Neural crest cell (in vitro differentiated cells): ENCODE data around the gene RNASE7. TPM values are rescaled to one million over a fixed set of nuclear protein-coding genes. Genes with fewer than 3 reads are reported as not detected.
A peak's percentile ranks its signal among the peaks of the same experiment; 100 is the strongest.
"Not testable (repeated sequence)": the region's sequence is repeated elsewhere in the genome, so short reads cannot be mapped to it uniquely, and the experiment has no call there.

ENCODE experiments used
- DNase-seq: peaks from one replicate; pipeline ENCODE4 v3.0.0; 2021; ENCODE audit warnings: low read depth, mixed read lengths, low spot score
- H3K27ac Mint-ChIP-seq: one replicate; pipeline ENCODE4 v1.8.0; 2021; ENCODE audit warnings: mild to moderate bottlenecking, mixed read lengths; ENCODE audit not compliant: unreplicated experiment
- H3K27me3 Mint-ChIP-seq: 2 replicates; pipeline ENCODE4 v1.8.0; 2021; ENCODE audit warnings: low read depth, mild to moderate bottlenecking, mixed read lengths
- H3K36me3 Mint-ChIP-seq: 2 replicates; pipeline ENCODE4 v1.8.0; 2021; ENCODE audit warnings: low read depth, mild to moderate bottlenecking, mixed read lengths
- H3K4me1 Mint-ChIP-seq: 2 replicates; pipeline ENCODE4 v1.8.0; 2021; ENCODE audit warnings: mixed read lengths
- H3K4me3 Mint-ChIP-seq: one replicate; pipeline ENCODE4 v1.8.0; 2021; ENCODE audit warnings: mild to moderate bottlenecking, mixed read lengths
- H3K9me3 Mint-ChIP-seq: 2 replicates; pipeline ENCODE4 v1.8.0; 2021; ENCODE audit warnings: mixed read lengths
- total RNA-seq: library from RNA; stranded (reverse); gene quantifications from 2 replicates; pipeline ENCODE4 v1.2.1, GENCODE V29; 2021
- TF ChIP-seq, protein P1 (sequence below): fragments of 200-600 bp; sonication (generic); conservative IDR thresholded peaks from 2 replicates; pipeline ENCODE4 v1.5.0; 2021; ENCODE audit warnings: antibody characterized with exemption, mild to moderate bottlenecking

The RNASE7 gene
- total RNA-seq, 1 donor from 2014 or later, result not detected

GRCh38 chr14:20998674-20999366, 43.3 kb upstream of the RNASE7 start, which contains the start of gene SLC39A2:
Gene SLC39A2 (plus strand): TSS chr14:20999293. CDS start chr14:20999447, 154 bp downstream.
- H3K27me3 Mint-ChIP-seq, result no peaks in the 10 kb centered on the region
- H3K9me3 Mint-ChIP-seq, result no peaks in the 10 kb centered on the region
- H3K36me3 Mint-ChIP-seq, result peaks cover 9% of the 10 kb centered on the region
- DNase-seq, result no peak
- TF ChIP-seq, protein P1, sequence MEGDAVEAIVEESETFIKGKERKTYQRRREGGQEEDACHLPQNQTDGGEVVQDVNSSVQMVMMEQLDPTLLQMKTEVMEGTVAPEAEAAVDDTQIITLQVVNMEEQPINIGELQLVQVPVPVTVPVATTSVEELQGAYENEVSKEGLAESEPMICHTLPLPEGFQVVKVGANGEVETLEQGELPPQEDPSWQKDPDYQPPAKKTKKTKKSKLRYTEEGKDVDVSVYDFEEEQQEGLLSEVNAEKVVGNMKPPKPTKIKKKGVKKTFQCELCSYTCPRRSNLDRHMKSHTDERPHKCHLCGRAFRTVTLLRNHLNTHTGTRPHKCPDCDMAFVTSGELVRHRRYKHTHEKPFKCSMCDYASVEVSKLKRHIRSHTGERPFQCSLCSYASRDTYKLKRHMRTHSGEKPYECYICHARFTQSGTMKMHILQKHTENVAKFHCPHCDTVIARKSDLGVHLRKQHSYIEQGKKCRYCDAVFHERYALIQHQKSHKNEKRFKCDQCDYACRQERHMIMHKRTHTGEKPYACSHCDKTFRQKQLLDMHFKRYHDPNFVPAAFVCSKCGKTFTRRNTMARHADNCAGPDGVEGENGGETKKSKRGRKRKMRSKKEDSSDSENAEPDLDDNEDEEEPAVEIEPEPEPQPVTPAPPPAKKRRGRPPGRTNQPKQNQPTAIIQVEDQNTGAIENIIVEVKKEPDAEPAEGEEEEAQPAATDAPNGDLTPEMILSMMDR, result no peak
- H3K4me1 Mint-ChIP-seq, result no peaks in the 10 kb centered on the region
- no peak within 1 kb of the TSS for H3K4me3 Mint-ChIP-seq
- H3K27ac Mint-ChIP-seq, result peak within 1 kb of the TSS; percentile 19

DNA sequence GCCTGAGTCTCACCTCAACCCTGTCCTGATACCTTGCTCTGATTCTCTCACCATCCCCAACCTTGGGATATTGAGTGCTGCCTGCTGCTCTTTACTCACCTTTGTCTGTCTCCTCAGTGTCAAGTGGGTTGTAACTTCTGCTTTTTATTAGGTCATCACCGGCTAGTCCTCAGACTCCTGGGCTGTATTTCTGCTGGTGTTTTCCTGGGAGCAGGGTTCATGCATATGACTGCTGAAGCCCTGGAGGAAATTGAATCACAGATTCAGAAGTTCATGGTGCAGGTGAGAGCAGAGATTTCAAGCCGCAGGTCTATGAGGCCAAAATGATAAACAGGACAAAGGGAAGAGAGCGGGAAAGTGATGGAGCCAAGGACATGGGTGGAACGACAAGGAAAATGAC, 42.6 kb upstream of the RNASE7 start:
- no peaks in the 10 kb centered on the region for H3K9me3 Mint-ChIP-seq
- TF ChIP-seq, protein P1, result no peak
- peak overlapping the region; percentile 19 for H3K27ac Mint-ChIP-seq
- H3K36me3 Mint-ChIP-seq, result peaks cover 4% of the 10 kb centered on the region
- H3K27me3 Mint-ChIP-seq, result no peaks in the 10 kb centered on the region
- no peak for DNase-seq
- peaks cover 4% of the 10 kb centered on the region for H3K4me1 Mint-ChIP-seq
- no peak overlapping the region for H3K4me3 Mint-ChIP-seq

DNA sequence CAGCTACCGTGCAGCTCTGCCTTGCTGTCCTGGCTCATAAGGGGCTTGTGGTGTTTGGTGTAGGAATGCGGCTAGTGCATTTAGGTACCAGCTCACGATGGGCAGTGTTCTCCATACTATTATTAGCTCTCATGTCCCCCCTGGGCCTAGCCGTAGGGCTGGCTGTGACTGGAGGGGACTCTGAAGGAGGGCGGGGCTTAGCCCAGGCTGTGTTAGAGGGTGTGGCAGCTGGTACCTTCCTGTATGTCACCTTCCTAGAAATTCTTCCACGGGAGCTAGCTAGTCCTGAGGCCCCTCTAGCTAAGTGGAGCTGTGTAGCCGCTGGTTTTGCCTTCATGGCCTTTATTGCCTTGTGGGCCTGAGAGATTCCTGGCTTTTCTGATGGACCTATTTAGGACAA, 40.9 kb upstream of the RNASE7 start:
- Mint-ChIP-seq H3K4me3 (no peak overlapping the region), H3K9me3 (no peaks in the 10 kb centered on the region), H3K27me3 (no peaks in the 10 kb centered on the region), H3K36me3 (no peaks in the 10 kb centered on the region), H3K4me1 (peaks cover 4% of the 10 kb centered on the region), H3K27ac (no peak overlapping the region)
- DNase-seq, result no peak
- TF ChIP-seq, protein P1, result no peak

GRCh38 chr14:21003788-21004346, 38.3 kb upstream of the RNASE7 start:
- Mint-ChIP-seq H3K4me3 (no peak overlapping the region), H3K9me3 (no peaks in the 10 kb centered on the region), H3K36me3 (no peaks in the 10 kb centered on the region), H3K4me1 (peaks cover 4% of the 10 kb centered on the region), H3K27me3 (no peaks in the 10 kb centered on the region), H3K27ac (peak overlapping the region; percentile 72)
- DNase-seq, result no peak
- TF ChIP-seq, protein P1, result no peak

DNA sequence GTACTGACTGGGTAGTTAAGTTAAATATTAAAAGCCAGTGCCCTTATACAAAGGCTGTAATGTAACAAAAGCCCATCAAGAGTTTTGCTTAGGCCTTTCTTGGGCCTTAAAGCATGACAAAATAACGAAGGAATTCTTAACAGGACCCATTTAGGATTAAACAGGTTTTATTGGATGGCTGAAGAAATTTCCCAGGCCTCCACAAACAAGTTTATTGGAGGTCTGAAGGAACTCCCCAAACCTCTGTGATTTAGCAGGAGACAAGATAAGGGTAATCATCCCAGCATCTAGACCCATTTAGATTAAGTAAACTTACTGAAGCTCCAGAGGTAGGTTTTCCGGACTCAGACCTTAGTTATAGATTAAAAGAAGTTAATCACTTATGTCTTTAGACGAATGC, 32.4 kb upstream of the RNASE7 start:
- not testable (repeated sequence) for H3K9me3 Mint-ChIP-seq, H3K27ac Mint-ChIP-seq, DNase-seq, H3K4me3 Mint-ChIP-seq, H3K36me3 Mint-ChIP-seq
- Mint-ChIP-seq H3K27me3 (peaks cover 23% of the 10 kb centered on the region), H3K4me1 (peaks cover 11% of the 10 kb centered on the region)

DNA sequence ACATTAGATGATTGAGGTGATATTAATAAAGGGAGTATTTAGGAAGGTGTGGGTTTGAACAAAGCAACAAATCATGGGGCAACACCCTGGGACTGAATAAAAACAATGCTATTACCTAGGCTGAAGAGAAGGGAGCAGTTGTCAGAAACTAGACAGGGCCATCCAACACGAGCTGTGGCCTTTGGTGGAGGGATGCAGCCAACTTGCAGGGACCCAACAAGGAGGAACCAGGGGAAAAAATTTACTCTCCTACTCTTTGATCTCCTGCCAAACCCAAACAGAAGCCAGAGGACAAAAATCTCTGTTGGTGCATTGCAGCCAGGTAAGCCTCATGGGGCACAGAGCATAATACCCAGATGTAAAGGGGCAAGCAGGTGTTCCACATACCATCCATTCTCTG, 31.0 kb upstream of the RNASE7 start:
- H3K36me3 Mint-ChIP-seq, result no peaks in the 10 kb centered on the region

More for the DNA sequence above, 31.0 kb upstream of the RNASE7 start:
- TF ChIP-seq, protein P1, result no peak
- Mint-ChIP-seq H3K4me3 (no peak overlapping the region), H3K9me3 (no peaks in the 10 kb centered on the region), H3K27ac (no peak overlapping the region), H3K27me3 (peaks cover 25% of the 10 kb centered on the region), H3K4me1 (peaks cover 13% of the 10 kb centered on the region)
- DNase-seq, result no peak
